ENCODE data around the gene FRAT2.
"Not testable (repeated sequence)": the region's sequence is repeated elsewhere in the genome, so short reads cannot be mapped to it uniquely, and the experiment has no call there.

The FRAT2 gene

DNA sequence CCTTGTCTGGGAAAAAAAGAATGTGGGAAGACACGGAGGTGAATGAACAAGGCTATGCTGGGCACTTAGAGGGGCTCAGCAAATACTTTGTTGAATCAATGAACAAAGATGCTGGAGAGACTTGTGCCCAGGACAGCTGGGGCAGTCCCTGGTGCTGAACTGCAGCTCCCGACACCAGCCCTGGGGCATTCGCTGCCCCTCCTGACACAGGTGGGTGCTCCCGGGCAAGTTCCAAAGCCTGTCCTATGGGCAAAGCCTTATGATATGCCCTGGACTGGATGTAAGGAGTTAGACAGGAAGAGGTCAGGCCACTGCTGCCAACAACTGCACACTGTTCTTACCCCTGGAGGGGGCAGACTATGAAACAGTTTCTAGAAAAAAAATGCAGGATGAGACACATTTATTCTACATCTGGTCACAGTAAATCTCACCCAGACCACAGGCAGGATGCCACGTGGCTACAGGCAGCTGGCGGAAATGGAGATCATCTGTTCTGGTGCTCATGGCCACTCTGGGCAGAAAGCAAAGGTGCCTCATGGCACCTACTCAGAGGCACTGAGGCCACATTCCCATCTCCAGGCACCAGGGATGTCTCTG lies 21.9 kb upstream of the FRAT2 start:
- no peak for DNase-seq (ENCODE audit: low spot score)

DNA sequence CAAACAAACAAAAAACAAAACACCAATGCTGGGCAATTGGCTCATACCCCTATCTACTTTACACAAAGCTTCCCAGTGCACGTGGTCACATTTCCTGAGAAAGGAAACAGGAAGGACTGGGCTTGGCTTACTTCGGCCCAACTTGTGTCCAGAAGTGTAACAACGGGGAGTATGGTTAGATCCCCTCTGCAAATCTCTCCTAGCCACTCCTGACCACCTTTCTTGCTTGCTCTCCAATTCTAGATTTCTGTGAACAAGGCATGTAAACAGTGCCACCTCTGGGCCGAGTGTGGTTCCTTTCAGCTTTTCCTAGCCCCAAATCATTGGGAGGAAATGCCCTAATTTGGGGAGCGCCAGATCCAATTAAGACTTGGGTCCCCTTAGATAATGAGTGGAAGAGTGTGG lies 21.0 kb upstream of the FRAT2 start:
- no peak for DNase-seq (ENCODE audit: low spot score)

DNA sequence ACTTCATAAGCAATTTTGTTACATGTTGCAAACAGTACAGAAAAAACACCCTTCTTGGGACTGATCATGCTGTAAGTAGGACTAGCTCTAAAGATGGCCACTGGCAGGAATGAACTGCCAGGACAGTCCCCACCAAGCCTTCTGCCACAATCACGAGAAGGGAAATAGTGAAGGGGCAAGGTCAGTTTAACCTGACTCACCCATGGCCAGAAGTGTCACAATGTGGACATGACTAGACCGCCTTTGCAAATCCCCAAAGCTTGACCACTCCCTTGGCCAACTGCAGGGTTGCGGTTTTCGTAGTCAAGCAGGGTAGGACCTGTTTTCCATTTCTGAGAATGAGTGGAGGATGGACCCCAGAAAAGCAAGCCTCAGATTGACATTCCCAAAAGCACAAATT lies 19.4 kb upstream of the FRAT2 start:
- no peak for DNase-seq (ENCODE audit: low spot score)

DNA sequence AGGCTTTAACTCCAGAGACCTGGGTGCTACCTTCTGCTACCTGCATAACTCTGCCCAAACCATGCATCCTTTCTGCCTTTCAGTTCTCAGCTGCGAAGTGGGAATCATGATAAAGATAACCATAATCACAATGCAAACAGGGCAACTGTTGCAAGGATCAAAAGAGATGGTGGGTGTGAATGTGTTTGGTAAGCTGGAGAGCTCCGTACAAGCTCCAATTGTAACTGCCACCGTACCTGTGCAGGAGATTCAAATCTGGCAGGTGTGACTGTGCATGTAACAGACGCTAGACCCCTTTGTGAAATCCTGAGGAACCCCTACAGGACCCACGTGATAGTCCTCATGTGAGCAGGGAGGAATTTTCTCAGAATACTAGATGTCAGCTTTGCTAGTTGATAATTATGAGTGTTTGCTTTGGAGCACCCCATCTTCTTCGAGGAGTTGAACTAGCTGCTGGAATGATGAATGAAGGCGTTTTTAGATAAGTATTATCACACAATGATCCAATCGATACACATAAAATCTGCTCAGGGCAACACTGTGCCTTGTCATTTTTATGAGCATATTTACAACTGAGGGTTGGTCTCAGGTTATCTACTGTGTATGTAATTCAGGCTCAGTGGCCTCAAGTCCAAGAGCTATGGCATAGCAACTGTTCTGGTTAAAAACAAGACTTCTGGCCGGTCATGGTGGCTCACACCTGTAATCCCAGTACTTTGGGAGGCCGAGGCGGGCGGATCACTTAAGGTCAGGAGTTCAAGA lies 15.4 kb upstream of the FRAT2 start:
- DNase-seq (ENCODE audit: low spot score): no peak

DNA sequence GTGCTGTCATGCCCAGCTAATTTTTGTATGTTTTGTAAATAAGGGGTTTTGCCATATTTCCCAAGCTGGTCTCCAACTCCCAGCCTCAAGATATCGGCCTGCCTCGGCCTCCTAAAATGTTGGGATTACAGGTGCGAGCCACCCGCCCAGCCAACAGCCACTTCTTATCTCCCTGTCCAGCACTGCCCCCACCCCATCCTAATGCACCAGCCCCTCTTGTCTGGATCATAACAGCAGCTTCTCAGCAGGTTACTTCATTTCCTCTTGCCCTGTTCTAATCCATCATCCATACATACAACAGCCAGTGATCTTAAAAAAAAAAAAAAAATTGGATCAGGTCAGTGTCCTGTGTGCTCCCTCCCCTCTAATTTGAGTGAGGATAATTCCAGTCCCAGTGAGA lies 12.8 kb upstream of the FRAT2 start:
- DNase-seq (ENCODE audit: low spot score): no peak

DNA sequence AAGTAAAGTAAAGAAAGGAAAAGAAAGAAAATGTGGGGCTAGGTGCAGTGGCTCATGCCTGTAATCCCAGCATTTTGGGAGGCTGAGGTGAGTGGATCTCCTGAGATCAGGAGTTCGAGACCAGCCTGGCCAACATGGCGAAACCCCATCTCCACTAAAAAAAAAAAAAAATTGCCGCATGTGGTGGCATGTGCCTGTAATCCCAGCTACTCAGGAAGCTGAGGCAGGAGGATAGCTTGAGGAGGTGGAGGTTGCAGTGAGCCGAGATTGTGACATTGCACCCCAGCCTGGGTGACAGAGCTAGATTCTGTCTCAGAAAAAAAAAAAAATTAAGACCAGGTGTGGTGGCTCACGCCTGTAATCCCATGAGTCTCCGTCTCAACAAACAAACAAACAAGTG lies 9.1 kb upstream of the FRAT2 start:
- DNase-seq (ENCODE audit: low spot score): not testable (repeated sequence)

DNA sequence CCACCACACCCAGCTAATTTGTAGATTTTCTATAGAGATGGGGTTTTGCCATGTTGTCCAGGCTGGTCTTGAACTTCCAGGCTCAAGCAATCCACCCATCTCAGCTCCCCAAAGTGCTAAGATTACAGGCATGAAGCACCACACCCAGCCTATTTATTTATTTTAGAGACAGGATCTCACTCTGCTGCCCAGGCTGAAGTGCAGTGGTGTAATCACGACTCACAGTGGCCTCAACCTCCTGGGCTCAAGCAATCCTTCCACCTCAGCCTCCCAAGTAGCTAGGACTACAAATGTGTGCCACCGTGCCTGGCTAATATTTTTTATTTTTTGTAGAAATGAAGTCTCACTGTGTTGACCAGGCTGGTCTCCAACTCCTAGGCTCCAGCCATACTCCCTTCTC lies 6.9 kb upstream of the FRAT2 start:
- no peak for DNase-seq (ENCODE audit: low spot score)

DNA sequence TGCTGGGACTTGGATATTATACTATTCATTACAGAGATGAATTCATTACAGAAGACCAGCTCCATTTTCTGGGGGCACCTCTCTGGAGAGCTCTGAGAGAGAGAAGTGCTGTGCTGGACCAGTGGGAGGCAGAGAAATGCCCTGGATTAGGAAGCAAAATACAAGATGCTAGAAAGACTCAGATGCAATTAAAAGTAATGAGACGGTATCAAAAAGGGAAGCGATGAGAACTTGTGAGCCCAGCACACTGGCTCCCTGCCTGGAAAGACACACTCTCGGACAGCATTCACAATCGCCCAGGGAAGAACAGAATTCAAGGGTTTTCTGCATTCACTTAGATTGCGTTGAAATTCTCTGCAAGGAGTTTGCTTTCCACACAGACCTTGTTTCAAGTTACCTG lies 3.5 kb upstream of the FRAT2 start:
- no peak for DNase-seq (ENCODE audit: low spot score)

DNA sequence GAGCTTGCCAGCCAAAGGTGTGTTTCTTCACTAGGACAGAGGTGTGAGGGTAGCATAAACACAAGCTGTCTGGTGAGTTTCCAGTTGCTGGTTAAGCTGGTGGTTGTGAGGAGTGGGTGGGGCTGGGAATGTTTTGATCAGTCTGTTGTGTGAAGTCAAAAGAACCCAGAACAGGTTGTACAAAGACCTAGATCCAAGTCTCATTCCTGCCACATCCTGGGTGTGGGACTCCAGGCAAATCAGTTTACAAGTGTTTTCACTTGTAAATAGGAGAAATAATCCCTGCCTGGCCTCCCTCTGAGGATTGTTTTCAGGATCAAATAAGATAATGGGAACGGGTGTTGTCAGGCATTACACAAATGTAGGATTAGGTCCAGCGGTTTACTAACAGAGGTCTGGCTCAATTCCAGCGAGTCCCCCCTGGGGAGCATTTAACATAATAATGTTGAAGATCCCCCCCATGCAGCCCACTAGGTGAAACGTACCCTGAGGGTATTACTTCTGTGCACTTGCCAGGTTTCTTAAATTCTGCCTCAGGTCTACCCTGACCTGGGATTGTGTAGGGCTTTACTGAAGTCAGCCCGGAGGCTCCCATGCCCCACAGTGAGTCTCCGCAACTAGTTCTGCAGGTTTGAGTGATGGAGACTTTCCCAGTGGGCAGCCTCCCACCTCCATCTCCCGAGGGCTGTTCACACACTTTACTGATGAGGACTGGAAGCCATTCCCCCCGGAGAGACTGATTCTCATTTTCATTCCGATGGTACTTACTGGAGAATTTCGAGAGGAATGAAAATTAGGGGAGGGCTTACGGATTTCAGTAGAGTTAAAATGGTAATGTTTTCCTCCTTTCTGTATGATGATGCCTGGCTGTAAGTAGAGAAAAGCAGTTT lies 2.7 kb upstream of the FRAT2 start:
- no peak for DNase-seq (ENCODE audit: low spot score)

DNA sequence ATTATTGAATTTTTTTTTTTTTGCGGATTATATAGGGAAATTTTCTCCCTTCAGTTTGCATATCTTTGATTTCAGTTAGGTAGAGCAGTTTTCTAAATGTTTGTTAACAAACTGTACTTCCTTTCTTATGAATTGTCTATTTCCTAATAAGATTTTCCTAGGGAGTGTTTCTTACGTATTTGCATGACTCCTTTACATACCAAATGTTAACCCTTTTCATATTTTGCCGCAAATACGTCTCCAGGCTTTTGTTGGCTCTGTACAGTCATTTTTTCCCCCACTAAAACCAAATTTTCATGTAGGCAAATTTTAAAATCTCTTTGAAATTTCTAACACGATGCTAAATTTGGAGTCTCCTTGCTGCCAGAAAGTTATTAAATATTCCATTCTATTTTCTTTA lies 1.9 kb upstream of the FRAT2 start:
- no peak for DNase-seq (ENCODE audit: low spot score)

DNA sequence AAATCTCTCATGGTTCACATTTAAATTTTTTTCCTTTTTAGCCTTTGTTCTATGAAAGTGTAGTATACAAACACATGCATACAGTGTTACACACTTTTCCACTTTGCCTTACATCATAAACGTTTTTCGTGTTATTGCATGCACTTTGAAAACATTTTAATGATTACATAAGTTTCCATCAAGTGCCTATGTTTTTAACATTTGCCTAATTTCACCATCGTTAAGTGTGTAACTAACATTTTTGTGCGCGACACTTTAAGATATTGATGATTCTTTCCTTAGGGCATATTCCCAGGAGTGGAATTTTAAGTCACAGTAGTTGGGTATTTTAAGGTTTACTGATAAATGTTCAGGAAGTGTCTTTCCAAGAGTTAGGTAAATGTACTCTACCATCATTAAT lies 1.5 kb upstream of the FRAT2 start:
- DNase-seq (ENCODE audit: low spot score): no peak

DNA sequence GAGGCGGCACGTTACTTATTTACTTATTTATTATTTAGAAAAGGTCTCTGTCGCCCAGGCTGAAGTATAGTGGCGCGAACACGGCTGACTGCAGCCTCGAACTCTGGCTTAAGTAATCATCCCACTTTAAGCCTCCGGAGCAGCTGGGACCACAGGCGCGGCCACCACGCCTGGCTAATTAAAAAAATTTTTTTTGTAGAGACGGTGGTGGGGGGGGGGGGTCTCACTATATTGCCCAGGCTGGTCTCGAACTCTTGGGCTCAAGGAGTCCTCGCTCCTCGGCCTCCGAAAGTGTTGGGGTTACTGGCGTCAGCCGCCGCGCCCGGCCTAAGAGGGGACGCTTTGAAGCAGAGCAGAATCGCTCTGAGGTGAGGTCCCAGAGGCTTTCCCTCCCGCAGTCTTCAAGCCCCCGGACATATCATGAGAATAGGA lies 675 bp upstream of the FRAT2 start:
- DNase-seq (ENCODE audit: low spot score): no peak

DNA sequence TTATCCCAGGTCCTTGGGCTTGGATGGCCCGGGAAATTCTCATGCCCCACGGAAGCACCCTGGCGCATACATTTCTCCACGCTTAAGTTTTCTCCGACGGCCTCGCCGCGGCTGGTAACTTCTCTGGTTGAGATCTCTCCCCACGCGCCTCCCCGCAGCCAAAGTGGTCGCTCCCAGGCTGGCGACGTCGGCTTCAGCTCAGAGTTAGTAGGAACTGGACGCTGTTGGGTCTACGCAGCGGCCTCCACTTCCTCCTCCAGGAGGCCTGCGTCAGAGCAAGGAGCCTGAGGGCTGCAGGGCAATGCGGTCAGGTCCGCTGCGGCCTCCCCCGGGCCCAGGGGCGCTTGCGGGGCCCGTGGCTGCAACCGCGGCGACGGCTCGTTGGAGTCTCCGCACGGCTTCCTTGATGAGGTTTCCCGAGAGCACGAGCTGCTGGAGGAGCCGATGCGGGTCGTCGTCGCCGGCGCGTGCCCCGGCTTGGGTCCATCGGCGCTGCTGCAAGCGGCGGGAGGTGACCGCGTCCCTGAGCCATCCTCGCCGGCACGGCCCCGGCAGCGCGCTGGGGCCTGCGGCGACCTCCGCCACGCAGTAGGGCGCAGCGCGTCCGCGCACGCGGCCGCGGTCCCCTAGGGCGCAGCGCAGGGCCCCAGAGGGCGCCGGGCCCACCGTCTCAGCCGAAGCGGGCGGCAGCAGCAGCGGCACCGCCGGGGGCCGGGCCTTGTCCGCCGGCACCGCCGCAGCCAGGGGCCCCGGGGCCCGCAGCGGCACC lies 744 bp downstream of the FRAT2 start:
- no peak for DNase-seq (ENCODE audit: low spot score)

DNA sequence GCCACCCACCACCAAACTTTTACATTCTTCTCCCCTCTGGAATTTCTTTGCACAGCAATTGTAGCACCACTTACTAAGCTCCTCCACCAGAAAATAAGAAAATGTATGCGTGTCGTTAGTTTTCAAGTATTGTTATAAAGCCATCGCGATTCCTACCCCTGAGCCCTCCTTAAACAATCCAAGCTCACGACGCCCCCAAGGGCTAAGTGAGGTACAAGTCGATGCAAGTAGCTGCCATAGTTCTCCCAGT lies 1.3 kb downstream of the FRAT2 start:
- DNase-seq (ENCODE audit: low spot score): no peak

DNA sequence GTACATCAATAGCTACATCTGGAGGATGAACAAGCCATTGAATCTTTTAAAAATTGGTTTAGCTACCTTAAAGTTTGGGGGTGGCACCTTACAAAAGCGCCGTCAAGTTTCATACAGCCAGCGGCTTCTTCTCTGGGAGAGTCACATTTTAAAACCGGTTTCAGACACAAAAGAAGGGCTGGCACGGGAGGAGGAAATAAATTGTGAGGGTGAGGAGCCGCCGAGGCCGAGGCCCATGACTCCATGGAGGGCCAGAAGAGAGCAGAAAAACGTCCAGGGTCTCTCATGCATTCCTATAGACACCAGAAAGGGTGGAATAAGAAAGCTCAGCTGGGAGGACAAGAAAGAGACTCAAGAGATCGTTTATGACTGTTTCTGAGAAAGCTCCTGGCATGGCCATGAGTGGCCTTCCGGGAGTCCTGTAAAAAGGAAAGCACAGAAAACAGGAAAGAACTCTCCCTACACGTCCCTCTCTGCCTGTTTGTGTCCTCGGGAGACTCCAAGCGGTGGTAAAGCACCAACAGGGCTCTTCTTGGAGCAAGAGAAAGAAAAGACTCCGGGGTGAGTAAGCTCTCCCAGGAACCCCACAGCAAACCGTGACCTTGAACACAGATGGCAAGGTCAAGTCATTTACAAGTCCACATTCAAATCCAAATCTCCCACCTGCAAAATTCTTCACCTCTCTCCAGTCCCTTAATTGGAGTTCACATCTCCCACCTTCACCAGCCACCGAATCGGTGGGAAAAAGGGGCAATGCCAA lies 1.8 kb downstream of the FRAT2 start:
- DNase-seq (ENCODE audit: low spot score): peak; percentile 70

DNA sequence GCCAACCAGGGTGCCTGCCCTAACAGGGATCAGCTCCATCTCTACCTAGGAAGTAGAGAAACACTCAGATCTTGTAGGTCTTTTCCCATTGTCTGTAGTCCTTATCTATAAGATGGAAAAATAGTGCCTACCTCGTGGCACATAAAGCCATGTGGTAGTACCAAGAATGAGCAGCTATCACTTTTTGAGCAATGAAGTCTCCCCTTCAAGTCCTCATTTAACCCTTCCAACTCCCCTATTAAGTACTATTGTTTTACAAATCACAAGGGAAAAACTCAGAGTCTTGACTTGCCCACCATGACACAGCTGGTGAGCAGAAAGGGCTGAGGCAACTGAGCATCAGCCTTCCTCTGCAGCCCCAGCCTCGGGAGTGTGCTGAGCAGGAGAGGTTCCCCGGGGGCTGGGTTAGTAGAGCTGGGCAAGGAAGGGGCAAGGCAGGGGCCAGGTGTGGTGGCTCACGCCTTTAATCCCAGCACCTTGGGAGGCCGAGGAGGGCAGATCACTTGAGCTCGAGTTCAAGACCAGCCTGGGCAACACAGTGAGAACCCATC lies 3.3 kb downstream of the FRAT2 start:
- no peak for DNase-seq (ENCODE audit: low spot score)

DNA sequence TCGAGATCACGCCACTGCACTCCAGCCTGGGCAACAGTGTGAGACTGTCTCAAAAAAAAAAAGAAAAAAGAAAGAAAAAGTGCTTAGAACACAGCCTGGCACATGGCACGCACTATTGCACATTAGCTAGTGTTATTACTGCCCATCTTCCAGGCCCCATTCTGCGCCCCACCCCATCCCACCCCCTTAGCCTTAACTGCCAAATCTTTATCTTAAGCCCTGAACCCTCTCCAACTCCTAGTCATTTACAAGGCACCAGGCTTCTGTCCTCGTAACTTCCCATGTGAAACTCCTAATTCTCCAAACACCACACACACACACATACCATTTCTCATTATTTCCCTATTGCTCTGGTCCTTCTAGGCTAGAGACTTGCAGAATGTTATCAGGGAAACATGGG lies 4.8 kb downstream of the FRAT2 start:
- DNase-seq (ENCODE audit: low spot score): no peak

DNA sequence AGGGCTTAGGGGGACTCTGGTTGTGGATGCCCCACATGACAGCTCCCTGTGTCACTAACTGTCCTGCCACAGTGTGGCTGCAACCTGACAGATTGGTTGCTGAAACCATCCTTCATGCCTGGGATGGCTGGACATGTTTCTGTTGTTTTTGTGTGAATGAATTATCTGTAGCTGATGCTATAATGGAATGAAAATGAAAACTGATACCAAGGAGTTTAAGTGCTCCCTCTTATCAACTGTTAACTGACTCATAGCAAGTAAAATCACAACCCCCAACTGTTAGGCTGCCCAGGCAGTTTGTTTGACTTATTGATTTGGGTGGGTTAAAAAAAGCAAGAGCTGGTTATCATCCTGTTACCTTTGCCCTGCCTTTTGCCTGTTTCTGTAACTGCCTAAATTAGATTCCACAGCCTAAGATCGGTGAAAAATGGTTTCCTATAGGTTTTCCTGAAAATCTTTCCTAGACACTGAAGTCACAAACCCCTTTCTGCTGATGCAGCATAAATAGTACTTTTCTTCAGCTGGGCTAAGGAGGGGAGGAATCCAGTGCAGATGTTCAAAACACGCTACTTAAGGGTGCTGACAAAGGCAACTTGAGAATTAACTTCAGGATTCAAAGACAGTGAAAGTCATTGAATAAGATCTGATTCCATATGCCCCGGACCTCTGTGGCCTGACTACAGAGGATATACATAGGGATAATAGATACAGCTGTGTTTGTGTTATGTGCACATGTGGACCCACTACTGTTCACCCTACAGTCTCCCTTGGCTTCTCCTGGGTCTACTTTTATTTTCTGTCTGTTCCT lies 5.7 kb downstream of the FRAT2 start:
- no peak for DNase-seq (ENCODE audit: low spot score)

DNA sequence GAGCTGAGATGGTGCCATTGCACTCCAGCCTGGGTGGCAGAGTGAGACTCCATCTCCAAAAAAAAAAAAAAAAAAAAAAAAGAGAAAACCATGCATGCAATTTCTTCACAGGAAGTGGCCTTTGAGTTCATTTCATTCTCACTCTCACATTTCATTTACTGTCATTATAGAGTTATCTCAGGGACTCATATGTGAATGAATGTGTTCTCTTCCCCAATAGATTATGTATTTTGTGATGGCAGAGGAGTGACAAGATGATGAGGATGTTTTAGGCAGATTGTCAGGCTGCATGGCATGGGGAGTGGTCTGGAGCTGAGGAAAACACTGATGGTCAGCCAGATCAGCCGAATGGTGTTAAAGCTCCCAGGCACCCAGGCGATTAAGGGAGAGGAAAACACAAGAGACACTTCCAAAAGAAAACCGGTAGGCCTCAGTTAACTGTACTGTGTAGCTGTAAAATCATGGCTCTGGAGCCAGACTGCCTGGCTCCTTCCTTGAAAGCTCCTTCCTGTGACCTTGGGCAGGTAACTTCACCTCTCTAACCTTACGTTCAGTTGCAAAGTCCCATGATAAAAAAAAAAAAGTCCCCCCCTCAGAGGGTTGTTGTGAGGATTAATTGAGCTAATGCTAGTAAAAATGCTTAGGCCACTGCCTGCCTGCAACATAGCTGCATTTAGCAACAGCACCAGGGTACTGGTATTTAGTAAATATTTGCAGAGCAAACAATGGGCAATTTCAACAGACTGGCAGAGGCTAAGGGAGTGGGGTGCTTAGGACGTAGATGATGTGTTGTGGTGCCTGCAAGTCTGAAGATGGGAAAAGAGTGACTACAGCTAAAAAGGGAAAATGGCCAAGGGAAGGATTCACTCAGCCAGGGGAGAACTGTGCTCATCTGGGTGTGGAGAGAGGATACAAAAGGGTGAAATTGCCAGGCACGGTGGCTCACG lies 6.9 kb downstream of the FRAT2 start:
- DNase-seq (ENCODE audit: low spot score): no peak

Measured in putamen (tissue), 1 donor.